GM23338 (cell line): ENCODE results near the gene SZT2. TPM values are rescaled to one million over a fixed set of nuclear protein-coding genes. Genes with fewer than 3 reads are reported as not detected.

Experiments used
- ATAC-seq: fragments of 200-7000 bp; cut with Tn5 transposase; 3 replicates; pipeline ENCODE4 v1.9.1; 2020
- DNase-seq: peaks from one replicate; pipeline ENCODE4 v3.0.0-alpha.2; 2015; ENCODE audit warnings: low spot score
- H2AFZ ChIP-seq: fragments of 200-600 bp; sonication (generic); 2 replicates; pipeline ENCODE4 v1.8.0; 2016; ENCODE audit warnings: antibody characterized with exemption, mild to moderate bottlenecking, moderate library complexity
- H3F3A ChIP-seq: fragments of 200-600 bp; sonication (generic); replicated peaks from 2 replicates; pipeline ENCODE4 v1.8.0; 2017; ENCODE audit warnings: antibody characterized with exemption, mixed run types, low read depth
- H3K27ac ChIP-seq: fragments of 200-600 bp; sonication (generic); 2 replicates; pipeline ENCODE4 v1.6.1; 2016; ENCODE audit warnings: low read depth
- H3K27me3 ChIP-seq: fragments of 200-600 bp; sonication (generic); 2 replicates; pipeline ENCODE4 v1.8.0; 2016; ENCODE audit warnings: mild to moderate bottlenecking, mixed run types, moderate library complexity; ENCODE audit not compliant: insufficient read depth
- H3K36me3 ChIP-seq: fragments of 200-600 bp; sonication (generic); 2 replicates; pipeline ENCODE4 v1.8.0; 2016; ENCODE audit warnings: mild to moderate bottlenecking; ENCODE audit not compliant: insufficient read depth
- H3K4me1 ChIP-seq: fragments of 200-600 bp; sonication (generic); 2 replicates; pipeline ENCODE4 v1.8.0; 2016; ENCODE audit warnings: mild to moderate bottlenecking, moderate library complexity; ENCODE audit not compliant: insufficient read depth
- H3K4me2 ChIP-seq: fragments of 200-600 bp; sonication (generic); 2 replicates; pipeline ENCODE4 v1.7.1; 2017; ENCODE audit warnings: mixed run types
- H3K4me3 ChIP-seq: fragments of 200-600 bp; sonication (generic); 2 replicates; pipeline ENCODE4 v1.6.1; 2016; ENCODE audit warnings: mixed run types
- H3K79me2 ChIP-seq: fragments of 200-600 bp; sonication (generic); replicated peaks from 2 replicates; pipeline ENCODE4 v1.8.0; 2017; ENCODE audit warnings: mild to moderate bottlenecking; ENCODE audit not compliant: insufficient read depth
- H3K9me2 ChIP-seq: fragments of 200-600 bp; sonication (generic); 2 replicates; pipeline ENCODE4 v1.8.0; 2017; ENCODE audit not compliant: insufficient read depth
- H4K20me1 ChIP-seq: fragments of 200-600 bp; sonication (generic); replicated peaks from 2 replicates; pipeline ENCODE4 v1.8.0; 2017; ENCODE audit warnings: mild to moderate bottlenecking; ENCODE audit not compliant: insufficient read depth
- H3K27ac Mint-ChIP-seq: 2 replicates; pipeline ENCODE4 v1.8.0; 2020; ENCODE audit warnings: inconsistent platforms, mild to moderate bottlenecking, moderate library complexity, mixed read lengths
- H3K27me3 Mint-ChIP-seq: 3 replicates; pipeline ENCODE4 v1.8.0; 2022; ENCODE audit warnings: low read depth, mild to moderate bottlenecking, moderate library complexity, mixed read lengths, inconsistent platforms; ENCODE audit not compliant: insufficient read depth, poor library complexity
- H3K36me3 Mint-ChIP-seq: 3 replicates; pipeline ENCODE4 v1.8.0; 2021; ENCODE audit warnings: low read depth, mild to moderate bottlenecking, inconsistent platforms, moderate library complexity, mixed read lengths
- H3K4me1 Mint-ChIP-seq: 3 replicates; pipeline ENCODE4 v1.8.0; 2020; ENCODE audit warnings: mild to moderate bottlenecking, inconsistent platforms, mixed read lengths
- H3K4me3 Mint-ChIP-seq: 3 replicates; pipeline ENCODE4 v1.8.0; 2021; ENCODE audit warnings: moderate library complexity, mild to moderate bottlenecking, inconsistent platforms, mixed read lengths
- H3K9me3 Mint-ChIP-seq: 3 replicates; pipeline ENCODE4 v1.8.0; 2020; ENCODE audit warnings: moderate library complexity, mild to moderate bottlenecking, inconsistent platforms, mixed read lengths
- CREB1 ChIP-seq: fragments of 250-450 bp; sonication (Bioruptor Pico); IDR thresholded peaks from 2 replicates; pipeline ENCODE4 v1.5.0; 2020; ENCODE audit warnings: low read depth, mild to moderate bottlenecking, moderate library complexity
- EZH2 ChIP-seq: fragments of 200-600 bp; sonication (generic); IDR thresholded peaks from one replicate; pipeline ENCODE4 v1.8.0; 2017; ENCODE audit warnings: antibody characterized with exemption, mild to moderate bottlenecking, low read depth; ENCODE audit not compliant: unreplicated experiment
- EZH2phosphoT487 ChIP-seq: fragments of 200-600 bp; sonication (generic); IDR thresholded peaks from one replicate; pipeline ENCODE4 v1.8.1; 2018; ENCODE audit warnings: antibody characterized with exemption; ENCODE audit not compliant: unreplicated experiment
- JUNB ChIP-seq: IDR thresholded peaks from one replicate; pipeline ENCODE4 v1.6.1; 2016; ENCODE audit warnings: antibody characterized with exemption; ENCODE audit not compliant: unreplicated experiment
- NANOG ChIP-seq: IDR thresholded peaks from 2 replicates; pipeline ENCODE4 v1.6.1; 2016; ENCODE audit warnings: antibody characterized with exemption, borderline replicate concordance
- POLR2AphosphoS5 ChIP-seq: IDR thresholded peaks from 2 replicates; pipeline ENCODE4 v1.6.1; 2016; ENCODE audit warnings: antibody characterized with exemption, low read depth
- STAT1 ChIP-seq: IDR thresholded peaks from one replicate; pipeline ENCODE4 v1.6.1; 2016; ENCODE audit warnings: antibody characterized with exemption; ENCODE audit not compliant: unreplicated experiment
- ZNF114 ChIP-seq: fragments of 250-450 bp; sonication (Bioruptor Pico); IDR thresholded peaks from 2 replicates; pipeline ENCODE4 v1.5.0; 2020; ENCODE audit warnings: mild to moderate bottlenecking, moderate library complexity
- ZNF331 ChIP-seq: fragments of 250-450 bp; sonication (Bioruptor Pico); IDR thresholded peaks from 2 replicates; pipeline ENCODE4 v1.5.0; 2020; ENCODE audit warnings: low read depth, mild to moderate bottlenecking, moderate library complexity
- polyA plus RNA-seq: library from polyadenylated mRNA; unstranded; fragments of >200 nt; fragmentation: Nextera tagmentation; extraction: Ambion mirVana; gene quantifications from 2 replicates; pipeline ENCODE4 v1.2.1, GENCODE V29; 2016
- total RNA-seq: library from RNA; depleted of rRNA; stranded (reverse); fragments of >200 nt; shearing (Covaris generic); gene quantifications from 2 replicates; pipeline ENCODE4 v1.2.3, GENCODE V29; 2014
- TF ChIP-seq, protein P1 (sequence below): IDR thresholded peaks from one replicate; pipeline ENCODE4 v1.6.1; 2018; ENCODE audit warnings: antibody characterized with exemption; ENCODE audit not compliant: unreplicated experiment
- TF ChIP-seq, protein P2 (sequence below): IDR thresholded peaks from 2 replicates; pipeline ENCODE4 v1.6.1; 2016; ENCODE audit warnings: antibody characterized with exemption
- TF ChIP-seq, protein P3 (sequence below), 2 experiments: fragments of 200-600 bp in 1 of 2; sonication (generic) in 1 of 2; conservative IDR thresholded peaks; 2 replicates each; pipeline versions ENCODE4 v1.5.1 to v1.6.1; 2016 to 2017; ENCODE audit warnings: antibody characterized with exemption in 2 of 2, low read depth in 2 of 2, mild to moderate bottlenecking in 2 of 2, moderate library complexity in 1 of 2
- TF ChIP-seq, protein P4 (sequence below): fragments of 250-450 bp; sonication (Bioruptor Pico); IDR thresholded peaks from 2 replicates; pipeline ENCODE4 v1.5.0; 2020; ENCODE audit warnings: mild to moderate bottlenecking, moderate library complexity

Gene SZT2
- total and polyA plus RNA-seq, 2 experiments from 2014 or later, result 4.1 to 16.1 TPM

- TF ChIP-seq EZH2phosphoT487, result no peak
These were observed 3.0 kb upstream of the SZT2 start (continued) for GRCh38 chr1:43386676-43387075.

- Mint-ChIP-seq H3K27ac (no peak overlapping the region), H3K4me1 (peaks cover 15% of the 10 kb centered on the region), H3K27me3 (peaks cover 5% of the 10 kb centered on the region), H3K36me3 (peaks cover 36% of the 10 kb centered on the region), H3K4me3 (peak overlapping the region; percentile 98), H3K9me3 (no peaks in the 10 kb centered on the region)
- peaks cover 8% of the 10 kb centered on the region for H4K20me1 ChIP-seq
- peaks cover 34% of the 10 kb centered on the region for H3K79me2 ChIP-seq
- ATAC-seq (no peak), DNase-seq (no peak)
- H3K4me2 ChIP-seq, result no peak overlapping the region
- H3F3A ChIP-seq, result no peaks in the 10 kb centered on the region
- H2AFZ ChIP-seq, result no peak overlapping the region
- H3K4me3 ChIP-seq, result no peak overlapping the region
- H3K27ac ChIP-seq, result no peak overlapping the region
- H3K9me2 ChIP-seq, result no peaks in the 10 kb centered on the region
- no peaks in the 10 kb centered on the region for H3K27me3 ChIP-seq
- peaks cover 13% of the 10 kb centered on the region; the same call in 1 of the 2 replicates for H3K4me1 ChIP-seq
- TF ChIP-seq, protein P1, sequence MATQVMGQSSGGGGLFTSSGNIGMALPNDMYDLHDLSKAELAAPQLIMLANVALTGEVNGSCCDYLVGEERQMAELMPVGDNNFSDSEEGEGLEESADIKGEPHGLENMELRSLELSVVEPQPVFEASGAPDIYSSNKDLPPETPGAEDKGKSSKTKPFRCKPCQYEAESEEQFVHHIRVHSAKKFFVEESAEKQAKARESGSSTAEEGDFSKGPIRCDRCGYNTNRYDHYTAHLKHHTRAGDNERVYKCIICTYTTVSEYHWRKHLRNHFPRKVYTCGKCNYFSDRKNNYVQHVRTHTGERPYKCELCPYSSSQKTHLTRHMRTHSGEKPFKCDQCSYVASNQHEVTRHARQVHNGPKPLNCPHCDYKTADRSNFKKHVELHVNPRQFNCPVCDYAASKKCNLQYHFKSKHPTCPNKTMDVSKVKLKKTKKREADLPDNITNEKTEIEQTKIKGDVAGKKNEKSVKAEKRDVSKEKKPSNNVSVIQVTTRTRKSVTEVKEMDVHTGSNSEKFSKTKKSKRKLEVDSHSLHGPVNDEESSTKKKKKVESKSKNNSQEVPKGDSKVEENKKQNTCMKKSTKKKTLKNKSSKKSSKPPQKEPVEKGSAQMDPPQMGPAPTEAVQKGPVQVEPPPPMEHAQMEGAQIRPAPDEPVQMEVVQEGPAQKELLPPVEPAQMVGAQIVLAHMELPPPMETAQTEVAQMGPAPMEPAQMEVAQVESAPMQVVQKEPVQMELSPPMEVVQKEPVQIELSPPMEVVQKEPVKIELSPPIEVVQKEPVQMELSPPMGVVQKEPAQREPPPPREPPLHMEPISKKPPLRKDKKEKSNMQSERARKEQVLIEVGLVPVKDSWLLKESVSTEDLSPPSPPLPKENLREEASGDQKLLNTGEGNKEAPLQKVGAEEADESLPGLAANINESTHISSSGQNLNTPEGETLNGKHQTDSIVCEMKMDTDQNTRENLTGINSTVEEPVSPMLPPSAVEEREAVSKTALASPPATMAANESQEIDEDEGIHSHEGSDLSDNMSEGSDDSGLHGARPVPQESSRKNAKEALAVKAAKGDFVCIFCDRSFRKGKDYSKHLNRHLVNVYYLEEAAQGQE, result no peak
- TF ChIP-seq CREB1 (CRISPR knock-in tag) (no peak), EZH2 (no peak), ZNF114 (no peak), EZH2phosphoT487 (no peak), NANOG (no peak), POLR2AphosphoS5 (no peak), ZNF331 (CRISPR knock-in tag) (no peak), STAT1 (no peak), JUNB (no peak)
- TF ChIP-seq, protein P2, sequence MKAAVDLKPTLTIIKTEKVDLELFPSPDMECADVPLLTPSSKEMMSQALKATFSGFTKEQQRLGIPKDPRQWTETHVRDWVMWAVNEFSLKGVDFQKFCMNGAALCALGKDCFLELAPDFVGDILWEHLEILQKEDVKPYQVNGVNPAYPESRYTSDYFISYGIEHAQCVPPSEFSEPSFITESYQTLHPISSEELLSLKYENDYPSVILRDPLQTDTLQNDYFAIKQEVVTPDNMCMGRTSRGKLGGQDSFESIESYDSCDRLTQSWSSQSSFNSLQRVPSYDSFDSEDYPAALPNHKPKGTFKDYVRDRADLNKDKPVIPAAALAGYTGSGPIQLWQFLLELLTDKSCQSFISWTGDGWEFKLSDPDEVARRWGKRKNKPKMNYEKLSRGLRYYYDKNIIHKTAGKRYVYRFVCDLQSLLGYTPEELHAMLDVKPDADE, result no peak
- TF ChIP-seq, protein P3, sequence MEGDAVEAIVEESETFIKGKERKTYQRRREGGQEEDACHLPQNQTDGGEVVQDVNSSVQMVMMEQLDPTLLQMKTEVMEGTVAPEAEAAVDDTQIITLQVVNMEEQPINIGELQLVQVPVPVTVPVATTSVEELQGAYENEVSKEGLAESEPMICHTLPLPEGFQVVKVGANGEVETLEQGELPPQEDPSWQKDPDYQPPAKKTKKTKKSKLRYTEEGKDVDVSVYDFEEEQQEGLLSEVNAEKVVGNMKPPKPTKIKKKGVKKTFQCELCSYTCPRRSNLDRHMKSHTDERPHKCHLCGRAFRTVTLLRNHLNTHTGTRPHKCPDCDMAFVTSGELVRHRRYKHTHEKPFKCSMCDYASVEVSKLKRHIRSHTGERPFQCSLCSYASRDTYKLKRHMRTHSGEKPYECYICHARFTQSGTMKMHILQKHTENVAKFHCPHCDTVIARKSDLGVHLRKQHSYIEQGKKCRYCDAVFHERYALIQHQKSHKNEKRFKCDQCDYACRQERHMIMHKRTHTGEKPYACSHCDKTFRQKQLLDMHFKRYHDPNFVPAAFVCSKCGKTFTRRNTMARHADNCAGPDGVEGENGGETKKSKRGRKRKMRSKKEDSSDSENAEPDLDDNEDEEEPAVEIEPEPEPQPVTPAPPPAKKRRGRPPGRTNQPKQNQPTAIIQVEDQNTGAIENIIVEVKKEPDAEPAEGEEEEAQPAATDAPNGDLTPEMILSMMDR (conservative IDR thresholded peaks at IDR 0.05; ENCODE audit: low read depth in 2 of 2), result no peak
- TF ChIP-seq, protein P4, sequence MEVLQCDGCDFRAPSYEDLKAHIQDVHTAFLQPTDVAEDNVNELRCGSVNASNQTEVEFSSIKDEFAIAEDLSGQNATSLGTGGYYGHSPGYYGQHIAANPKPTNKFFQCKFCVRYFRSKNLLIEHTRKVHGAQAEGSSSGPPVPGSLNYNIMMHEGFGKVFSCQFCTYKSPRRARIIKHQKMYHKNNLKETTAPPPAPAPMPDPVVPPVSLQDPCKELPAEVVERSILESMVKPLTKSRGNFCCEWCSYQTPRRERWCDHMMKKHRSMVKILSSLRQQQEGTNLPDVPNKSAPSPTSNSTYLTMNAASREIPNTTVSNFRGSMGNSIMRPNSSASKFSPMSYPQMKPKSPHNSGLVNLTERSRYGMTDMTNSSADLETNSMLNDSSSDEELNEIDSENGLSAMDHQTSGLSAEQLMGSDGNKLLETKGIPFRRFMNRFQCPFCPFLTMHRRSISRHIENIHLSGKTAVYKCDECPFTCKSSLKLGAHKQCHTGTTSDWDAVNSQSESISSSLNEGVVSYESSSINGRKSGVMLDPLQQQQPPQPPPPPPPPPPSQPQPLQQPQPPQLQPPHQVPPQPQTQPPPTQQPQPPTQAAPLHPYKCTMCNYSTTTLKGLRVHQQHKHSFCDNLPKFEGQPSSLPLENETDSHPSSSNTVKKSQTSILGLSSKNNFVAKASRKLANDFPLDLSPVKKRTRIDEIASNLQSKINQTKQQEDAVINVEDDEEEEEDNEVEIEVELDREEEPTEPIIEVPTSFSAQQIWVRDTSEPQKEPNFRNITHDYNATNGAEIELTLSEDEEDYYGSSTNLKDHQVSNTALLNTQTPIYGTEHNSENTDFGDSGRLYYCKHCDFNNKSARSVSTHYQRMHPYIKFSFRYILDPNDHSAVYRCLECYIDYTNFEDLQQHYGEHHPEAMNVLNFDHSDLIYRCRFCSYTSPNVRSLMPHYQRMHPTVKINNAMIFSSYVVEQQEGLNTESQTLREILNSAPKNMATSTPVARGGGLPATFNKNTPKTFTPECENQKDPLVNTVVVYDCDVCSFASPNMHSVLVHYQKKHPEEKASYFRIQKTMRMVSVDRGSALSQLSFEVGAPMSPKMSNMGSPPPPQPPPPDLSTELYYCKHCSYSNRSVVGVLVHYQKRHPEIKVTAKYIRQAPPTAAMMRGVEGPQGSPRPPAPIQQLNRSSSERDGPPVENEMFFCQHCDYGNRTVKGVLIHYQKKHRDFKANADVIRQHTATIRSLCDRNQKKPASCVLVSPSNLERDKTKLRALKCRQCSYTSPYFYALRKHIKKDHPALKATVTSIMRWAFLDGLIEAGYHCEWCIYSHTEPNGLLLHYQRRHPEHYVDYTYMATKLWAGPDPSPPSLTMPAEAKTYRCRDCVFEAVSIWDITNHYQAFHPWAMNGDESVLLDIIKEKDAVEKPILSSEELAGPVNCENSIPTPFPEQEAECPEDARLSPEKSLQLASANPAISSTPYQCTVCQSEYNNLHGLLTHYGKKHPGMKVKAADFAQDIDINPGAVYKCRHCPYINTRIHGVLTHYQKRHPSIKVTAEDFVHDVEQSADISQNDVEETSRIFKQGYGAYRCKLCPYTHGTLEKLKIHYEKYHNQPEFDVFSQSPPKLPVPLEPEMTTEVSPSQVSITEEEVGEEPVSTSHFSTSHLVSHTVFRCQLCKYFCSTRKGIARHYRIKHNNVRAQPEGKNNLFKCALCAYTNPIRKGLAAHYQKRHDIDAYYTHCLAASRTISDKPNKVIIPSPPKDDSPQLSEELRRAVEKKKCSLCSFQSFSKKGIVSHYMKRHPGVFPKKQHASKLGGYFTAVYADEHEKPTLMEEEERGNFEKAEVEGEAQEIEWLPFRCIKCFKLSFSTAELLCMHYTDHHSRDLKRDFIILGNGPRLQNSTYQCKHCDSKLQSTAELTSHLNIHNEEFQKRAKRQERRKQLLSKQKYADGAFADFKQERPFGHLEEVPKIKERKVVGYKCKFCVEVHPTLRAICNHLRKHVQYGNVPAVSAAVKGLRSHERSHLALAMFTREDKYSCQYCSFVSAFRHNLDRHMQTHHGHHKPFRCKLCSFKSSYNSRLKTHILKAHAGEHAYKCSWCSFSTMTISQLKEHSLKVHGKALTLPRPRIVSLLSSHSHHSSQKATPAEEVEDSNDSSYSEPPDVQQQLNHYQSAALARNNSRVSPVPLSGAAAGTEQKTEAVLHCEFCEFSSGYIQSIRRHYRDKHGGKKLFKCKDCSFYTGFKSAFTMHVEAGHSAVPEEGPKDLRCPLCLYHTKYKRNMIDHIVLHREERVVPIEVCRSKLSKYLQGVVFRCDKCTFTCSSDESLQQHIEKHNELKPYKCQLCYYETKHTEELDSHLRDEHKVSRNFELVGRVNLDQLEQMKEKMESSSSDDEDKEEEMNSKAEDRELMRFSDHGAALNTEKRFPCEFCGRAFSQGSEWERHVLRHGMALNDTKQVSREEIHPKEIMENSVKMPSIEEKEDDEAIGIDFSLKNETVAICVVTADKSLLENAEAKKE, result no peak
- H3K36me3 ChIP-seq, result peaks cover 25% of the 10 kb centered on the region
These were observed 1.6 kb upstream of the SZT2 start for GRCh38 chr1:43387976-43388599.
